ENCODE measurements around the gene ADPRH.

The ADPRH gene

GRCh38 chr3:119611664-119612063 lies 32.4 kb downstream of the ADPRH start:
- Histone ChIP-seq H3K36me3 (ENCODE audit: insufficient read depth, low read length) (no peaks in the 10 kb centered on the region), H2AFZ (ENCODE audit: low read length, unreplicated experiment) (no peak overlapping the region), H3K27ac (ENCODE audit: low read depth, low read length) (no peak overlapping the region), H3K4me1 (ENCODE audit: control insufficient read depth, insufficient read depth, low read length, unreplicated experiment) (no peaks in the 10 kb centered on the region), H3K4me3 (ENCODE audit: low read depth, low read length) (no peak overlapping the region), H3K79me2 (ENCODE audit: control insufficient read depth, insufficient read depth, low read length, unreplicated experiment) (no peaks in the 10 kb centered on the region), H3K27me3 (ENCODE audit: insufficient read depth, low read length) (peaks cover 28% of the 10 kb centered on the region)

- Histone ChIP-seq H3K27ac (ENCODE audit: low read depth, low read length) (no peak overlapping the region), H2AFZ (ENCODE audit: low read length, unreplicated experiment) (no peak overlapping the region), H3K27me3 (ENCODE audit: insufficient read depth, low read length) (peaks cover 18% of the 10 kb centered on the region), H3K79me2 (ENCODE audit: control insufficient read depth, insufficient read depth, low read length, unreplicated experiment) (no peaks in the 10 kb centered on the region), H3K36me3 (ENCODE audit: insufficient read depth, low read length) (no peaks in the 10 kb centered on the region), H3K4me1 (ENCODE audit: control insufficient read depth, insufficient read depth, low read length, unreplicated experiment) (no peaks in the 10 kb centered on the region), H3K4me3 (ENCODE audit: low read depth, low read length) (no peak overlapping the region)
Observed at GRCh38 chr3:119613201-119613600, 33.9 kb downstream of the ADPRH start.

GRCh38 chr3:119613872-119614271 lies 34.6 kb downstream of the ADPRH start:
- Histone ChIP-seq H3K4me3 (ENCODE audit: low read depth, low read length) (no peak overlapping the region), H3K27ac (ENCODE audit: low read depth, low read length) (no peak overlapping the region), H3K79me2 (ENCODE audit: control insufficient read depth, insufficient read depth, low read length, unreplicated experiment) (no peaks in the 10 kb centered on the region), H3K4me1 (ENCODE audit: control insufficient read depth, insufficient read depth, low read length, unreplicated experiment) (no peaks in the 10 kb centered on the region), H3K36me3 (ENCODE audit: insufficient read depth, low read length) (no peaks in the 10 kb centered on the region), H3K27me3 (ENCODE audit: insufficient read depth, low read length) (peaks cover 18% of the 10 kb centered on the region; the same call in 1 of the 2 replicates), H2AFZ (ENCODE audit: low read length, unreplicated experiment) (no peak overlapping the region)

- peaks cover 8% of the 10 kb centered on the region; the same call in 1 of the 2 replicates for H3K27me3 ChIP-seq (ENCODE audit: insufficient read depth, low read length)
- no peaks in the 10 kb centered on the region for H3K79me2 ChIP-seq (ENCODE audit: control insufficient read depth, insufficient read depth, low read length, unreplicated experiment)
- no peak overlapping the region for H3K27ac ChIP-seq (ENCODE audit: low read depth, low read length)
- H3K4me3 ChIP-seq (ENCODE audit: low read depth, low read length): no peak overlapping the region
- no peak overlapping the region for H2AFZ ChIP-seq (ENCODE audit: low read length, unreplicated experiment)
- no peaks in the 10 kb centered on the region for H3K36me3 ChIP-seq (ENCODE audit: insufficient read depth, low read length)
- no peaks in the 10 kb centered on the region for H3K4me1 ChIP-seq (ENCODE audit: control insufficient read depth, insufficient read depth, low read length, unreplicated experiment)
Observed at GRCh38 chr3:119616056-119616455, 36.8 kb downstream of the ADPRH start.

- no peaks in the 10 kb centered on the region for H3K36me3 ChIP-seq (ENCODE audit: insufficient read depth, low read length)
- no peak overlapping the region for H2AFZ ChIP-seq (ENCODE audit: low read length, unreplicated experiment)
- H3K79me2 ChIP-seq (ENCODE audit: control insufficient read depth, insufficient read depth, low read length, unreplicated experiment): no peaks in the 10 kb centered on the region
- no peaks in the 10 kb centered on the region for H3K27me3 ChIP-seq (ENCODE audit: insufficient read depth, low read length)
- no peaks in the 10 kb centered on the region for H3K4me1 ChIP-seq (ENCODE audit: control insufficient read depth, insufficient read depth, low read length, unreplicated experiment)
- H3K27ac ChIP-seq (ENCODE audit: low read depth, low read length): no peak overlapping the region
- H3K4me3 ChIP-seq (ENCODE audit: low read depth, low read length): no peak overlapping the region
Observed at GRCh38 chr3:119619094-119619493, 39.8 kb downstream of the ADPRH start.

- H3K79me2 ChIP-seq (ENCODE audit: control insufficient read depth, insufficient read depth, low read length, unreplicated experiment): no peaks in the 10 kb centered on the region
- H3K27ac ChIP-seq (ENCODE audit: low read depth, low read length): no peak overlapping the region
- no peak overlapping the region for H2AFZ ChIP-seq (ENCODE audit: low read length, unreplicated experiment)
- no peaks in the 10 kb centered on the region for H3K36me3 ChIP-seq (ENCODE audit: insufficient read depth, low read length)
- H3K4me1 ChIP-seq (ENCODE audit: control insufficient read depth, insufficient read depth, low read length, unreplicated experiment): no peaks in the 10 kb centered on the region
- H3K4me3 ChIP-seq (ENCODE audit: low read depth, low read length): no peak overlapping the region
- H3K27me3 ChIP-seq (ENCODE audit: insufficient read depth, low read length): no peaks in the 10 kb centered on the region
Observed at GRCh38 chr3:119620899-119621298, 41.6 kb downstream of the ADPRH start.

GRCh38 chr3:119624002-119624720 lies 44.9 kb downstream of the ADPRH start:
- no peak overlapping the region for H3K27ac ChIP-seq (ENCODE audit: low read depth, low read length)
- no peaks in the 10 kb centered on the region for H3K79me2 ChIP-seq (ENCODE audit: control insufficient read depth, insufficient read depth, low read length, unreplicated experiment)
- no peak overlapping the region for H2AFZ ChIP-seq (ENCODE audit: low read length, unreplicated experiment)
- H3K4me1 ChIP-seq (ENCODE audit: control insufficient read depth, insufficient read depth, low read length, unreplicated experiment): peaks cover 12% of the 10 kb centered on the region
- H3K36me3 ChIP-seq (ENCODE audit: insufficient read depth, low read length): no peaks in the 10 kb centered on the region
- H3K4me3 ChIP-seq (ENCODE audit: low read depth, low read length): no peak overlapping the region
- H3K27me3 ChIP-seq (ENCODE audit: insufficient read depth, low read length): no peaks in the 10 kb centered on the region

GRCh38 chr3:119625451-119626153 lies 46.3 kb downstream of the ADPRH start:
- no peaks in the 10 kb centered on the region for H3K36me3 ChIP-seq (ENCODE audit: insufficient read depth, low read length)
- no peak overlapping the region for H2AFZ ChIP-seq (ENCODE audit: low read length, unreplicated experiment)
- H3K4me1 ChIP-seq (ENCODE audit: control insufficient read depth, insufficient read depth, low read length, unreplicated experiment): peaks cover 19% of the 10 kb centered on the region
- H3K27ac ChIP-seq (ENCODE audit: low read depth, low read length): no peak overlapping the region
- no peaks in the 10 kb centered on the region for H3K79me2 ChIP-seq (ENCODE audit: control insufficient read depth, insufficient read depth, low read length, unreplicated experiment)
- H3K4me3 ChIP-seq (ENCODE audit: low read depth, low read length): no peak overlapping the region
- H3K27me3 ChIP-seq (ENCODE audit: insufficient read depth, low read length): no peaks in the 10 kb centered on the region

GRCh38 chr3:119626196-119626595 lies 46.9 kb downstream of the ADPRH start:
- H3K4me3 ChIP-seq (ENCODE audit: low read depth, low read length): no peak overlapping the region
- peaks cover 23% of the 10 kb centered on the region for H3K4me1 ChIP-seq (ENCODE audit: control insufficient read depth, insufficient read depth, low read length, unreplicated experiment)
- H3K27me3 ChIP-seq (ENCODE audit: insufficient read depth, low read length): no peaks in the 10 kb centered on the region
- no peaks in the 10 kb centered on the region for H3K36me3 ChIP-seq (ENCODE audit: insufficient read depth, low read length)
- H3K79me2 ChIP-seq (ENCODE audit: control insufficient read depth, insufficient read depth, low read length, unreplicated experiment): no peaks in the 10 kb centered on the region
- no peak overlapping the region for H2AFZ ChIP-seq (ENCODE audit: low read length, unreplicated experiment)
- H3K27ac ChIP-seq (ENCODE audit: low read depth, low read length): no peak overlapping the region

GRCh38 chr3:119627461-119627860 lies 48.2 kb downstream of the ADPRH start:
- peaks cover 23% of the 10 kb centered on the region for H3K4me1 ChIP-seq (ENCODE audit: control insufficient read depth, insufficient read depth, low read length, unreplicated experiment)
- H2AFZ ChIP-seq (ENCODE audit: low read length, unreplicated experiment): no peak overlapping the region
- H3K27ac ChIP-seq (ENCODE audit: low read depth, low read length): no peak overlapping the region
- H3K36me3 ChIP-seq (ENCODE audit: insufficient read depth, low read length): no peaks in the 10 kb centered on the region
- H3K4me3 ChIP-seq (ENCODE audit: low read depth, low read length): no peak overlapping the region
- H3K27me3 ChIP-seq (ENCODE audit: insufficient read depth, low read length): no peaks in the 10 kb centered on the region
- H3K79me2 ChIP-seq (ENCODE audit: control insufficient read depth, insufficient read depth, low read length, unreplicated experiment): no peaks in the 10 kb centered on the region

GRCh38 chr3:119628390-119628789 lies 49.1 kb downstream of the ADPRH start:
- no peaks in the 10 kb centered on the region for H3K36me3 ChIP-seq (ENCODE audit: insufficient read depth, low read length)
- H3K4me3 ChIP-seq (ENCODE audit: low read depth, low read length): no peak overlapping the region
- H3K27ac ChIP-seq (ENCODE audit: low read depth, low read length): peak overlapping the region; percentile 16; the same call in 1 of the 2 replicates
- no peak overlapping the region for H2AFZ ChIP-seq (ENCODE audit: low read length, unreplicated experiment)
- H3K27me3 ChIP-seq (ENCODE audit: insufficient read depth, low read length): no peaks in the 10 kb centered on the region
- peaks cover 23% of the 10 kb centered on the region for H3K4me1 ChIP-seq (ENCODE audit: control insufficient read depth, insufficient read depth, low read length, unreplicated experiment)
- no peaks in the 10 kb centered on the region for H3K79me2 ChIP-seq (ENCODE audit: control insufficient read depth, insufficient read depth, low read length, unreplicated experiment)

All from ACC112 (cell line).